Fibroblast of lung (primary cell): ENCODE data around the gene COL3A1. TPM values are rescaled to one million over a fixed set of nuclear protein-coding genes. Genes with fewer than 3 reads are reported as not detected.

ENCODE experiments used
- DNase-seq, 2 donors: peaks; one replicate each; pipeline versions ENCODE4 v3.0.0 to v3.0.0-alpha.2; 2010; ENCODE audit warnings: low read depth in 2 of 2
- H2AFZ ChIP-seq: 2 replicates; pipeline ENCODE4 v1.5.1; 2012; ENCODE audit warnings: low read length, control low read depth, inconsistent platforms
- H3K27ac ChIP-seq: 2 replicates; pipeline ENCODE4 v1.5.1; 2011; ENCODE audit warnings: low read length, control low read depth; ENCODE audit not compliant: insufficient read depth
- H3K27me3 ChIP-seq: 2 replicates; pipeline ENCODE4 v1.5.1; 2011; ENCODE audit warnings: mild to moderate bottlenecking, low read length; ENCODE audit not compliant: control insufficient read depth, insufficient read depth
- H3K36me3 ChIP-seq: 2 replicates; pipeline ENCODE4 v1.5.1; 2011; ENCODE audit warnings: low read length; ENCODE audit not compliant: control insufficient read depth, insufficient read depth
- H3K4me1 ChIP-seq: 2 replicates; pipeline ENCODE4 v1.5.1; 2011; ENCODE audit warnings: low read length; ENCODE audit not compliant: control insufficient read depth, insufficient read depth; ENCODE audit errors: extremely low read depth
- H3K4me2 ChIP-seq: 2 replicates; pipeline ENCODE4 v1.5.1; 2011; ENCODE audit warnings: low read length, control low read depth; ENCODE audit not compliant: insufficient read depth; ENCODE audit errors: extremely low read depth
- H3K4me3 ChIP-seq, 4 experiments: fragments of 200-600 bp in 1 of 4; sonication (generic) in 1 of 4; replicated peaks in 1 of 4; 2 replicates each; pipeline ENCODE4 v1.5.1; 2011 to 2016; ENCODE audit warnings: low read length in 4 of 4, low read depth in 3 of 4, mild to moderate bottlenecking in 3 of 4, control low read depth in 2 of 4, inconsistent platforms in 1 of 4, mixed read lengths in 1 of 4; ENCODE audit not compliant: insufficient read depth in 1 of 4; ENCODE audit errors: control extremely low read depth in 1 of 4
- H3K79me2 ChIP-seq: 2 replicates; pipeline ENCODE4 v1.5.1; 2012; ENCODE audit warnings: mild to moderate bottlenecking, low read length, inconsistent platforms; ENCODE audit not compliant: control insufficient read depth, insufficient read depth
- H3K9ac ChIP-seq: 2 replicates; pipeline ENCODE4 v1.5.1; 2011; ENCODE audit warnings: mild to moderate bottlenecking, low read length, control low read depth; ENCODE audit not compliant: insufficient read depth
- H3K9me3 ChIP-seq: 2 replicates; pipeline ENCODE4 v1.5.1; 2012; ENCODE audit warnings: low read depth, low read length; ENCODE audit not compliant: control insufficient read depth, insufficient read depth
- H4K20me1 ChIP-seq: 2 replicates; pipeline ENCODE4 v1.5.1; 2011; ENCODE audit warnings: low read length; ENCODE audit not compliant: control insufficient read depth, insufficient read depth; ENCODE audit errors: extremely low read depth
- EZH2 ChIP-seq: IDR thresholded peaks from 2 replicates; pipeline ENCODE4 v1.5.1; 2012; ENCODE audit warnings: low read length, control low read depth, mild to moderate bottlenecking; ENCODE audit errors: missing control alignments
- polyA plus RNA-seq, 2 donors: library from polyadenylated mRNA; depleted of rRNA in 1 of 2; stranded (reverse) in 1 of 2; unstranded in 1 of 2; fragments of >200 nt; gene quantifications; 2 replicates each; pipeline ENCODE4 v1.2.1, GENCODE V29; 2011 to 2012; ENCODE audit warnings: missing spikeins in 1 of 2
- total RNA-seq: library from RNA; depleted of rRNA; stranded (reverse); fragments of >200 nt; gene quantifications from 2 replicates; pipeline ENCODE4 v1.2.1, GENCODE V29; 2014
- TF ChIP-seq, protein P1 (sequence below), 2 donors: IDR thresholded peaks in 1 of 2; conservative IDR thresholded peaks in 1 of 2; 1 replicate in 1 of 2; 2 replicates in 1 of 2; pipeline ENCODE4 v1.5.1; 2011 to 2012; ENCODE audit warnings: low read length in 2 of 2, control low read depth in 1 of 2, inconsistent platforms in 1 of 2, low read depth in 1 of 2, mild to moderate bottlenecking in 1 of 2

COL3A1 gene
- total and polyA plus RNA-seq, 2 donors (not counting 1 experiment from before 2014, with no cell fraction given) = 925 to 2,255 TPM

GRCh38 chr2:188966728-188967440 is 7.3 kb upstream of the COL3A1 start:
- Histone ChIP-seq H3K9me3 (no peaks in the 10 kb centered on the region), H3K79me2 (no peaks in the 10 kb centered on the region), H3K9ac (no peak overlapping the region), H3K4me3 (no peak overlapping the region), H3K27me3 (no peaks in the 10 kb centered on the region), H3K27ac (no peak overlapping the region), H3K4me1 (peaks cover 14% of the 10 kb centered on the region), H3K36me3 (no peaks in the 10 kb centered on the region), H4K20me1 (no peaks in the 10 kb centered on the region), H3K4me2 (no peak overlapping the region), H2AFZ (no peak overlapping the region)
- TF ChIP-seq EZH2 = no peak
- TF ChIP-seq, protein P1, sequence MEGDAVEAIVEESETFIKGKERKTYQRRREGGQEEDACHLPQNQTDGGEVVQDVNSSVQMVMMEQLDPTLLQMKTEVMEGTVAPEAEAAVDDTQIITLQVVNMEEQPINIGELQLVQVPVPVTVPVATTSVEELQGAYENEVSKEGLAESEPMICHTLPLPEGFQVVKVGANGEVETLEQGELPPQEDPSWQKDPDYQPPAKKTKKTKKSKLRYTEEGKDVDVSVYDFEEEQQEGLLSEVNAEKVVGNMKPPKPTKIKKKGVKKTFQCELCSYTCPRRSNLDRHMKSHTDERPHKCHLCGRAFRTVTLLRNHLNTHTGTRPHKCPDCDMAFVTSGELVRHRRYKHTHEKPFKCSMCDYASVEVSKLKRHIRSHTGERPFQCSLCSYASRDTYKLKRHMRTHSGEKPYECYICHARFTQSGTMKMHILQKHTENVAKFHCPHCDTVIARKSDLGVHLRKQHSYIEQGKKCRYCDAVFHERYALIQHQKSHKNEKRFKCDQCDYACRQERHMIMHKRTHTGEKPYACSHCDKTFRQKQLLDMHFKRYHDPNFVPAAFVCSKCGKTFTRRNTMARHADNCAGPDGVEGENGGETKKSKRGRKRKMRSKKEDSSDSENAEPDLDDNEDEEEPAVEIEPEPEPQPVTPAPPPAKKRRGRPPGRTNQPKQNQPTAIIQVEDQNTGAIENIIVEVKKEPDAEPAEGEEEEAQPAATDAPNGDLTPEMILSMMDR (conservative IDR thresholded peaks at IDR 0.05 in 1 of 2, IDR thresholded peaks at IDR 0.05 in 1 of 2; ENCODE audit: low read depth in 1 of 2, low read length in 2 of 2) = no peak
- peak in 1 of 2 donors; percentile 49 for DNase-seq

DNA sequence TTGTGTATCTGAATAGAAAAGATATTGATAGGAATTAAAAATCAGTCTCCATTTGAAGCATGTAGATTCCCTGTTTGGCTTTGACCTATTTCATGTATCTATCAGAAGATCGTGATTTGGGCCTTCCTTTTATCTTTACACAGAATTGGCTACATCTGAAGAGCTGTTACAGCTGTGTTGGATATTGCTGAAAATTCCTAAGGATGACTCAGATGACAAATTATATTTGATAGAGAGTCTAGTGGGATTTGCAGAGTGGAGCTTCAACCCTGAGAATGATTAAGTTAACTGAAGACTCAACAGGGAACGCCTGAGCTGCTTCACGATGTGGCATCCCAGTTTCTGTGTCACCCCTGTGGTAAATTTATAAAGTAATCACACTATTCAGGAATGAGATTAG is 4.9 kb upstream of the COL3A1 start:
- DNase-seq = peak; percentile 62 to 91
- Histone ChIP-seq H3K79me2 (peaks cover 5% of the 10 kb centered on the region), H3K4me1 (peaks cover 15% of the 10 kb centered on the region), H3K27me3 (no peaks in the 10 kb centered on the region), H3K4me2 (peak overlapping the region; percentile 20), H3K9me3 (no peaks in the 10 kb centered on the region), H2AFZ (no peak overlapping the region), H3K27ac (no peak overlapping the region), H3K9ac (no peak overlapping the region), H4K20me1 (no peaks in the 10 kb centered on the region), H3K4me3 (peak overlapping the region in 1 of 4 experiments; percentile 13), H3K36me3 (no peaks in the 10 kb centered on the region)
- no peak for TF ChIP-seq EZH2
- TF ChIP-seq, protein P1 (conservative IDR thresholded peaks at IDR 0.05 in 1 of 2, IDR thresholded peaks at IDR 0.05 in 1 of 2; ENCODE audit: low read depth in 1 of 2, low read length in 2 of 2) = no peak

DNA sequence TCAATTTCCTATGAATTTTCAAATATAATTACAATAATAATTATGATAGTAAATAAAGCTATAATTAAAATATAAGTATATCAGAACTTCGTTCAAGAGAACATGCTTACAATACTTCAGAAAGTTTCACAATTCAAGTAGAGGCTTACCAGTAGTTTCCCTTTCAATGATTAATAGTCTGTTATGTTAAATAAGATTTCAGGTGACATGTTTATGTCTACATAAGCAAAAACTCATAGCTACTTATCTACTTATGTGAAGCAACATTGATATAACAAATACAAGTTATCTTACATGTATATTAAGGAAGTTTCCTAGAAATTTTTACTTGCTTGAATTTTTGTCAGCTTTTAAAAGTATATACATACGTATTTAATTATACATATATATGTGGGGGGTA is 4.5 kb upstream of the COL3A1 start:
- H3K27me3 ChIP-seq = no peaks in the 10 kb centered on the region
- TF ChIP-seq, protein P1 (conservative IDR thresholded peaks at IDR 0.05 in 1 of 2, IDR thresholded peaks at IDR 0.05 in 1 of 2; ENCODE audit: low read depth in 1 of 2, low read length in 2 of 2) = no peak
- TF ChIP-seq EZH2 = no peak
- H3K36me3 ChIP-seq = no peaks in the 10 kb centered on the region
- peak overlapping the region; percentile 60 for H3K4me2 ChIP-seq
- H3K79me2 ChIP-seq = peaks cover 9% of the 10 kb centered on the region
- no peaks in the 10 kb centered on the region for H4K20me1 ChIP-seq
- no peak overlapping the region for H3K4me3 ChIP-seq
- H3K4me1 ChIP-seq = peaks cover 15% of the 10 kb centered on the region
- no peak overlapping the region for H3K9ac ChIP-seq
- H2AFZ ChIP-seq = no peak overlapping the region
- no peak overlapping the region for H3K27ac ChIP-seq
- peak; percentile 42 to 44 for DNase-seq
- no peaks in the 10 kb centered on the region for H3K9me3 ChIP-seq
